Measurements from ENCODE around the gene PTPRD.

The PTPRD gene

DNA sequence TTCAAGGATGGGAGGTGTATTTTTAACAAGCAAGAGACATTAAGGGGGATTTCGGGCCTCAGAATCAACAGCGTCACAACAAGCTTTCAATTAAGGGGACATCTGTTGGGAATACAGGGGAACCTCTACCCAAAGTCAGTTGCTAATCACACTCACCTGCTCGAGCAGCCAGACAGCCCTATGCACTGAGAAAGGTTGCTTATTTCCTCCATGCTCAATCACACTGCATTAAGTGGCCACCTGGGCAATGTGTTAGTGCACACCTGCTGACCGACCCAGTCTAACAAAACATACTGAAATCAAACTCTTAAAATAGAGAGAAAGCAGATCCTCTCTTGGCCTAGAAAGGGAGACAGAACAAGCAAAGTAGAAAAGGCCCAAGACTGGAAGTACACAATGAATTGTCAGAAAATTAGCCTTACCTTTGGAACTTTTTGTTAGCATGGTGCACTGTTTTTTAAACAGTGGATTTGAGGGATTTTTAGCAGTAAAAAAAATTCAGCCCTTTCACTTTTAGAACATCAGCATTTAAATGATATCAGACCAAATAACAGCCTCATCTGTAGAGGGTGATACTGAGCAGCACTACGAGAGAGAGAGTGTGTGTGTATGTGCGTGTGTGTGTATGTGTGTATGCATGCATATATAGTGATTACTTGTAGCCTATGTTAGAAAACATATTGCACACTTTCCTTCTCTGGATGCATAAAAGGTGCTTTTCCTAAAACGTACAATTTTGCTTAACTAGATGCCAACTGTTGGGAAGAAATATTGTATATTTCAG lies 1694.7 kb downstream of the PTPRD start:
- TF ChIP-seq ZNF274 (IDR thresholded peaks at IDR 0.05; ENCODE audit: low read depth, low read length), result no peak
- H3K4me3 ChIP-seq (ENCODE audit: low read length), result no peak overlapping the region

DNA sequence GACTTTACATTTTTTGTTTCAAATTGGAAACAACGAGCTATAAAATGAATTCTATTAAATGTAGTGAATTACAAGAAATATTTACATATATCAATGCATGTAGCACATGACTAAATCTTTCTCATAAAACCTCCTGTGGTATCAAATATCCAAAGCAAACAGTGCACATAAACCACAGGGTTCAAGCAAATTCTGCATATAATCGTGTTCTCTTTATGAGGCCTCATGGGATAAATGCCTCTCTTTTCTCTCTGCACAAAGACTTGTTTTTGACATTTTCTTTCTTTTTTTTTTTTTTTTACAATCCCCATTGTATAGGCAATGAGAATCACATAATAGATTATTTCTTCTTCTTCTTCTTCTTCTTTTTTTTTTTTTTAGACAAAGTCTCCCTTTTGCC lies 1696.0 kb downstream of the PTPRD start:
- H3K4me3 ChIP-seq (ENCODE audit: low read length), result no peak overlapping the region
- TF ChIP-seq ZNF274 (IDR thresholded peaks at IDR 0.05; ENCODE audit: low read depth, low read length), result no peak

DNA sequence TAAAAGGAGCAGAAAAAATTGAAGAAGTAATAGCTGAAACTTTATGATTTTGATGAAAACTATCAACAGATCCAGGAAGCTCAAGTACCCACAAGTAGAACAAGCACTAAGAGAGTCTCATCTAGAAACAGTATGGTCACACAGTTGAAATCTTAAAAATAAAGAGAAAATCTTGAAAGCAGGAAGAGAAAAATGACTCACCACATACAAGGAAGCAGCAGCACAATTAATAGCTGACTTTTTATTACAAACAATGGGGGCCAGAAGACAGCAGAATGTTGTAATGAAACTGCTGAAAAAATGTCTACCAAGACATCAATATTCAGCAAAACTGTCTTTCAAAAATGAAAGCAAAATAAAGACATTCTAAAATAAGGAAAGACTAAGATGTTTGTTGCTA lies 1704.9 kb downstream of the PTPRD start:
- no peak overlapping the region for H3K4me3 ChIP-seq (ENCODE audit: low read length)

DNA sequence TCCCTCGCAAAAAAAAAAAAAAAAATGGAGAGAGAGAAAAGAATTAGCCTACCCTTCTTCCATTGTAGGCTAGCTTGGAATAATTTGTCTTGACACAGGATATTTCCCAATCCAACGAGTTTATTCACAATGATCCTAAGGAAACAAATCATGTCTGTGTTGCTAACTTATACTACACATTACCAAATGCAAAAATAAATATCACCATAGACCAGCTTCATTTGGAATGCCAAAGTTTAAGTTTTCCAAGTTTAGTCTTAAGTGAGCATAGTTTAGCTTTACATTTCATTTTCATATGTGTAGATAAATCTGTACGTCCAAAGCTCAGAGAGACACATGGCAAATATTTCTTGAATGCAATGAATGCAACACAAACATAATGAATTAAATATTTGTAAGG lies 1707.1 kb downstream of the PTPRD start:
- H3K4me3 ChIP-seq (ENCODE audit: low read length), result no peak overlapping the region
- TF ChIP-seq ZNF274 (IDR thresholded peaks at IDR 0.05; ENCODE audit: low read depth, low read length), result no peak

More for the DNA sequence above, 1704.9 kb downstream of the PTPRD start:
- TF ChIP-seq ZNF274 (IDR thresholded peaks at IDR 0.05; ENCODE audit: low read depth, low read length), result no peak

DNA sequence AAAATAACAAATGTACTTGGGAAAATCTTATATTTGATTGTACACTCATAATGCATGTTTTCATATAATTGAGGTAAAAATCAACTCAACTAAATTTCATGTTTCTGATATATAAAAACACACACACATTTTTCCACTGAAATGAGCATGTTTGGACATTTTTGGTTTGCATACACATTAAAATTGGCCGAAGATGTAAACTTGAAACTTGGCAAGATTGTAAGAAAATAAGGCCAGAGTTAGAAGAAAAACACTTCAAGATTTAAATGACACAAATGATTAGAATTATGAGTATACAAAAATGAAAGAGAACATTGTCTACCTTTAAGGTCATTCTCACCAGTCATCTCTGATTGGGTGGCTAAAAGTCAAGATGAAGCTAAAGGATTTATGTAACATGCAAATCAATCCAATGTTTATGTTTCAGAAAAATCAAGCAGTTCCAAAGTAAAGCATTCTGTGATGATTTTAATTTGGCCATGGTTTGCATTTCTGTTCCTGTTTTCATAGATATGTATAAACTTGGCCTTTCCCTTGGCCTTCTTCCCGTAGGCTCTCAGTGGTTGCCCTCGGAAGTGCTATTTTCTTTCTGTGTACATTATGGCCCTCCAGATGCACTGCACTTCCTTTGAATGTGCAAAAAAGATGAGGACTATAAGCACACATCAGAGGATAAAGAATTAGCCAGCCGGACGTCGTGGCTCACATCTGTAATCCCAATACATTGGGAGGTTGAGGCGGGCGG lies 1707.9 kb downstream of the PTPRD start:
- no peak overlapping the region for H3K4me3 ChIP-seq (ENCODE audit: low read length)
- no peak for TF ChIP-seq ZNF274 (IDR thresholded peaks at IDR 0.05; ENCODE audit: low read depth, low read length)

DNA sequence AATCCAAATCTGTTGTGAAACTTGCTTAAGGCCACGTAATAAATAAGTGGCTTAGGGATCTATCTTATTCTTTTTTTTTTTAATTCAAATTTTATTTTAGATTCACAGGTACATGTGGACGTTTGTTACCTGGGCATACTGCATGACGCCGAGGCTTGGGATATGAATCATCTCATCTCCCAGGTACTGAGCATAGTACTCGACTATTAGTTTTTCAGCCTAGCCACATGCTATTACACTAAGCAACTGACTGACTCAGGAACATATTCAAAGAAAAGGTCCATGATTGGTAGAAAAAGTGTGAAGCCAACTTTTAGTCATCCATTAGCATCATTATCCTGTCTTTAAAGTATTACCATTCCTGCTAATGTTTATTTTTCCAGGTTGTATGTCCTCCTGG lies 1709.7 kb downstream of the PTPRD start:
- no peak overlapping the region for H3K4me3 ChIP-seq (ENCODE audit: low read length)
- TF ChIP-seq ZNF274 (IDR thresholded peaks at IDR 0.05; ENCODE audit: low read depth, low read length), result no peak

DNA sequence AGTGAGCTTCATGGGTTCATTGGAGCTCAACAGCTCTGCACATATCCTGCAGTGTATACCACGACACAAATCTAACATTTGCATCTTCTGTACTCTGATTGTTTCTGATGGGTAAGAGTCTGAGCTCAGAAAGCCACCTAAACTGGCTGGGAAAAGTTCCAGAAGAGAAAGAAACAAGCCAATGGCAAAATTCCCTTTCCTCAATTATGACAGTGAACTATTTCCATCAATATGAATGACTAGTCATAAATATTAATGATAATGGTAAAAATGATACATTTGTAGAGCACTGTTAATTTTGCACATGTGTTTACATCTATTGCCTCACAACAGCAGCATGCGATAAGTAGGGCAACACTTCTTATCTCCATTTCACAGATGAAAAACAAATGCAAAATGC lies 1711.7 kb downstream of the PTPRD start:
- H3K4me3 ChIP-seq (ENCODE audit: low read length), result no peak overlapping the region
- no peak for TF ChIP-seq ZNF274 (IDR thresholded peaks at IDR 0.05; ENCODE audit: low read depth, low read length)

DNA sequence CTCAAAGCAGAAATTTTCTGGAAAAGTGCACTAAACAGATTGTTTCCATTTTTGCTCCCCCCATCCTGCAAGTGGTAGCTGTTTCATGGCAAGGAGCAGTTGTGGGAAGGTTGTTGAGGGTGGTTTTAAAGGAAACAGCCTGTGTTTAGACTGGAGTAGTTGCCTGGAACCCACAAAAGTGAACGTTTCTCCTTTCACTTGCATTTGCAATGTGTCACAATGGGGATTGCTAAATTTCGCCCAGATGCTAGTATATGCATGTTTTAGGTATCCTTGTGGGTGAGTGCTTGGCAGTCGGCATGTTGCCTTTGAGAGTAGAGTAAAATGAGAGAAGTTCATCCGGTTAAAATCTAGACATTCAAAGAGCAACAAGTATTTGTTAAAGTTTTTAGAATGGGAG lies 1713.3 kb downstream of the PTPRD start:
- no peak overlapping the region for H3K4me3 ChIP-seq (ENCODE audit: low read length)
- TF ChIP-seq ZNF274 (IDR thresholded peaks at IDR 0.05; ENCODE audit: low read depth, low read length), result no peak

DNA sequence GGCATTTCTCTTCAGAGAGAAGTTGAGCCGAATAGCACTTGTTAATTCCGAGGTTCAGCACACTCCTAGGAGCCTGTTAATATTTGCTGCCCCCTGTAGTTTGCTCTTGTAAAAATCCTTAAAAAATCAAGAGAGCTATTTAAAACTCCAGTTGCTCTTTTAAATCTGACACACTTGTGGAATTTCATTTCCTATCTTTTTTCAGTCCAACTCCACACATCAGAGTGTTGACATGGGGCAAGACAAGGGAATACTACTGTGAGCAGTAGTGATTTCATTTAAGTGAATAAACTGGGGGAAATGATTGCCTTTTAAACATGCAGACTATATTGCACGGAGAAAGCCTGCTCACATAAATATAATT lies 1717.0 kb downstream of the PTPRD start:
- no peak overlapping the region for H3K4me3 ChIP-seq (ENCODE audit: low read length)
- TF ChIP-seq ZNF274 (IDR thresholded peaks at IDR 0.05; ENCODE audit: low read depth, low read length), result no peak

DNA sequence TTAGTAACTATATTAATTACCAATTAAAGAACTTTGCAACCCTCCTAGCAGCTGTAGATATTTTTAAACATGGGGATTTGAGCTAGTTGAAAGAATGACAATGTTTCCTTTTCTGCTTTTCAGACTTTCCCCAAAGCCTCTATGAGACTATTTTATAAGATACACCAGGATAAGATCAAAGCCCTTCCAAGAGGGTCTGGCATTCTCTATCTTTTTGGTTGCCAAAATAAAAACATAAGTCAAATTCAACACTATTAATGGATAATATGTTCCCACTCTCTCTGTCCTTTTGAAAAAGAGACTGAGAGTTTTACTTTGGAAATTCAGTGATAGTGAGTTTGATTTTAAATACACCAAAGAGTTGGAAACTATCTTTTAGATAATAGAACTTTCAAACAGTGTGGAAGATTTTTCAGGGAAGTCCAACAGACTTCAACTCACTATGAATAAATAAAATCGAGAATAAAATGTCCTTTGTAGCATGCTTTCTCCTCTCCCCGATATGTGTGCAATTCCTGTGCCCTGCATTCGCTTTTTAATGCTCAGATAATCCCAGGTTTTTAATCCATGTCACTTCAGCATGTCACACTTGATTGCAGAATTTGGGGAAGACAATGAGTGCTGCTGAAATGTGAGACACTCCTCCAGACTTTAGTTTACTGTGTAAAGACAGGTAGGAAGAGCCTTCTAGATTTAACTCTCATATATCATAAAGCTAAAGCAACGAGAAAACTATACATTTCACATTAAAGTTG lies 1717.5 kb downstream of the PTPRD start:
- H3K4me3 ChIP-seq (ENCODE audit: low read length), result no peak overlapping the region
- no peak for TF ChIP-seq ZNF274 (IDR thresholded peaks at IDR 0.05; ENCODE audit: low read depth, low read length)

DNA sequence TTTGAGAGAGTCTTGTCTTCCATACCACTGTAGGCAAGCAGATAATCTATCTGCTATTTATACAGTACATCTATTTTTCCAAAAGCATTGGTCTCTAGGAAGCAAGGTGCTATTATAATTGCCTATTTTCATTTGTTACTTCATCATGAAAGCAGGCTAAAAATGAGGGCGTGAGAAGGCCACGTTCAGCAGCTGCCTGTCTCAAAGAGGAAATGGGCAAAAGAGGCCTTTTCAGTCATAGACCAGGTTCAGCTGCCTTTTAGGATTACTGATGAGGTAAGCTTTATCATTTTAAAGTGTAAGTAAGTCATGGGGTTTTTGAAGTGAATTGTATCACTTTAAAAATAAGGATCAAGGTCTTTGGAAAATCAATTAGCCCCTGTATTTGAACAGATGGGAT lies 1722.1 kb downstream of the PTPRD start:
- H3K4me3 ChIP-seq (ENCODE audit: low read length), result no peak overlapping the region
- TF ChIP-seq ZNF274 (IDR thresholded peaks at IDR 0.05; ENCODE audit: low read depth, low read length), result no peak

DNA sequence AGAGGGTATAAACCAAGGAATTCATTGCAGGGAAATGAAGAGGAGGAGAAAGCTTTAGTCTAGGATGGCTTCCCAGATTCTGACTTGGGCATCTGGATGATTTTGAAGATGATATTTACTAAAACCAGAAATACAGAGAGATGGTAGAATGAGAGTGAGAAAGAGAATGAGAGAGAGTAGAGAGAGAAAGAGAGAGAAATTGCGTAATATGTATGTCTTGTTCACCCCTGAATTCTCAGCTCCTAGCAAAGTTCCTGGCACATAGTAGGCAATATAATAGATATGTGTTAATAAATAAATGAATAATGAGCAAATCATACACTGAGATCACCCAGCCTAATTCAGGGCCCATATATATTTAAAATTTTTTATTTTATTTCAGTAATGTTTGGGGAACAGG lies 1723.7 kb downstream of the PTPRD start:
- no peak for TF ChIP-seq ZNF274 (IDR thresholded peaks at IDR 0.05; ENCODE audit: low read depth, low read length)
- no peak overlapping the region for H3K4me3 ChIP-seq (ENCODE audit: low read length)

DNA sequence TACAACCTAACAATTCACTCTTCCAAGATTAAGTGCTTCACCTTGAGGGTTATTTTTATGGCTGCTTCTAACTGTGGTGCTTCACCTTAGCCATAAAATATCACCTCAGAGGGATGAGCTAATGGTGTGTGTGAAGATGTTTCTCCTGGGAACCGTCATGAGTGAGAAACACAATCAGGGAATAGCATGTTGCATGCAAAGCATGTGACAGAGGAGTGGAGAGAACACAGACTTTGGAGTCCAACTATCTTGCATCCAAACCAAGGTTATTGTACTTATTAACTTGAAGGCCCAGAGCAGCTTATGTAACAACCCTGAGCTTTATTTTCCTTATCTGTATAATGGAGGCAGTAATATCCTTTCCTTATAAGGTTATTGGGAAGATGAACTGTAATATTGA lies 1724.2 kb downstream of the PTPRD start:
- H3K4me3 ChIP-seq (ENCODE audit: low read length), result no peak overlapping the region
- no peak for TF ChIP-seq ZNF274 (IDR thresholded peaks at IDR 0.05; ENCODE audit: low read depth, low read length)

DNA sequence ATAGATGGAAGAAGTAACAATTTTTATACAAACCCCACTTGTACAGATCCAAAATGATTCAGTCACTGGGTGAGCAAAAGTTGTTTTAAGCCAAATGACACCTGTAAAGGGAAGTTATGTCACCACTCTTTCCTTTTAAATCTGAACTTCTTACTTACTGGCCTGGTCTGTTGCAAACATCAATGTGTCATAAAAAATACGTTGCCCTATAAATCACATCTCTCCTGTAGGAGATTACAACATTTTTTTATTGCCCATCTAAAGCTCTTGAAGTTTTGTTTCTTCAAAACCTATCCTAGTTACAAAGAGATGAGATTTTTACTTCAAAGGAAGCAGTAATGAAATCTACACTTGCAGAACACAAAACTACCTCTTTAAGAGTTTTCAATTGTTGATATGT lies 1725.4 kb downstream of the PTPRD start:
- H3K4me3 ChIP-seq (ENCODE audit: low read length), result no peak overlapping the region
- no peak for TF ChIP-seq ZNF274 (IDR thresholded peaks at IDR 0.05; ENCODE audit: low read depth, low read length)

DNA sequence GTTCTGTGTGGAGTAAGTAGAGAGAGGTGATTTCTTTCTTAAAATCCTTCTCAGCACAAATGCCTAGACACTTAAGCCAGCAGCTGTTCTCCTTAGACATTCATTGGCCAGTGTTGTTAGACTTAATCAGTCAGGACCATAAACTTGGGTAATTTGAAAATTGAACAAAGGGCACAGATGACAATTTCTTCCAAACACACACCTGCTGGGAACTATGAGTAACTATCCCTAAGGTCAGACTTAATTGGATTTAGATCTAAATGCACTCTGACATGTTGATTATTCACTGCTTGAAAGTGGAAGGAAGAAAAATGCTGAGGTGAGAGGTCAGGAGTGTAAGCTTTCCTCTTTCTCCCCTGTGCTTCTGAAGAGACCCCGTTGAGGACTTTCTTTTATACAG lies 1729.5 kb downstream of the PTPRD start:
- H3K4me3 ChIP-seq (ENCODE audit: low read length), result no peak overlapping the region
- no peak for TF ChIP-seq ZNF274 (IDR thresholded peaks at IDR 0.05; ENCODE audit: low read depth, low read length)

All from GM08714 (cell line).